Measurements from ENCODE around the gene ANO10. TPM values are rescaled to one million over a fixed set of nuclear protein-coding genes. Genes with fewer than 3 reads are reported as not detected.
"Not testable (repeated sequence)": the region's sequence is repeated elsewhere in the genome, so short reads cannot be mapped to it uniquely, and the experiment has no call there.

Gene ANO10
- total RNA-seq, 2 experiments from 2014 or later, result 10.8 to 11.8 TPM

DNA sequence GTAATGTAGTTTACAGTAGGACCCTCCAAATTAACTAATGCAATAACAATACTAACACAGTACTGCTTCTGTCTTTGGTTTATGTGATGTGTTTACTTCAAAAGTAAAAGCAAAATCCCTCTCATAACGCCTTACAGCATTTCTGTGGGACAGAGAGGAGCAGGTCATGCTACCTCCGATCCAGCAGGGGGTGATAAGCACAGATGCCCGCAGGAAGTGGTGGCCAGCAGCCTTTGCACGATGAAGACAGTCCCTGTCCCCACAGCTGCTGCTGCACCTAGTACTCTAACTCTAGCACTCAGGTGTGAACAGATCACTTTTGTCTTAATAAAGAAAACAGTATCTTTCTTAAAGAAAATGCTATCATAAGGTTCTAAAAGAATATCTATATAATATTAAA is 38.3 kb downstream of the ANO10 start:
- Mint-ChIP-seq H3K36me3 (peaks cover 2% of the 10 kb centered on the region), H3K9me3 (no peaks in the 10 kb centered on the region), H3K27ac (no peak overlapping the region), H3K4me3 (no peak overlapping the region), H3K4me1 (peaks cover 12% of the 10 kb centered on the region), H3K27me3 (no peaks in the 10 kb centered on the region)
- POLR2A ChIA-PET, result no interaction called here
- DNase-seq, result no peak
- ATAC-seq (ENCODE audit: low read depth), result no peak

DNA sequence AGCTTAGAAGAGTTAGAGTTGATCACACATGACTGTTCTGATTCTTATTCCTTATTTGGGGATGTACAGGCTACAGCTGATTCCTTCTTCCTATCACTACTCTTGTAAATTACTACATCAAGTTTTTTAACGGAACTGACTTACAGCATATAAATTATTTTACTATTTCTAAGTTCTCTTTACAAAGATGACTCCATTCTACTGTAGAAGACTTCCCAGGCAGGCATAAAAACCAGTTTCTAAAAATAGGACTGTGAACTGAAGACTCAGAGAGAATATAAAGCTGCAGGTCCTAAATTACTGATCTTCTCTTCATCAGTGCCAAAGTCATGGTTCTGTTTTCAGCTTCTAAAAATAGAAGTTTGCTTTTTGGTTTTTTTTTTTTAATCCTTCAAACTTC is 38.9 kb downstream of the ANO10 start:
- POLR2A ChIA-PET, result no interaction called here
- Mint-ChIP-seq H3K27me3 (no peaks in the 10 kb centered on the region), H3K36me3 (peaks cover 2% of the 10 kb centered on the region), H3K4me3 (no peak overlapping the region), H3K9me3 (no peaks in the 10 kb centered on the region), H3K27ac (peak overlapping the region; percentile 26), H3K4me1 (peaks cover 12% of the 10 kb centered on the region)
- ATAC-seq (ENCODE audit: low read depth), result no peak
- DNase-seq, result no peak

DNA sequence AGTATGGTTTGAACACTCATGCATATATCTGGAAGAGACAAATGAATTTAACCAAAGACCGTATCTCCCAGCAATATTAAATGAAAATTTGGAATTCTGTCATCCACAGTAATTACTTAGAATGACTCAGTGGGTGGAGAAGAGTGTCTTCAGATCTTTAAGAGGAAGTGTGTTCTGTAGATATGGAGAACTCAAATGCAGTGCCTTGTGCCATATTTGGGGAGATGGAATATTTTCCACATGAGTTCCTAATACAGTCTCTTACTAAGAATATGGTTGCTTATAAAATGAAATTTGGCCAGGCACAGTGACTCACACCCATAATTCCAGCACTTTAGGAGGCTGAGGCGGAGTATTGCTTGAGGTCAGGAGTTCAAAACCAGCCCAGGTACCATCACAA is 40.5 kb downstream of the ANO10 start:
- no peak overlapping the region for H3K4me3 Mint-ChIP-seq
- no peaks in the 10 kb centered on the region for H3K27me3 Mint-ChIP-seq
- no peak for DNase-seq
- no peak for ATAC-seq (ENCODE audit: low read depth)
- POLR2A ChIA-PET, result no interaction called here
- H3K36me3 Mint-ChIP-seq, result peaks cover 3% of the 10 kb centered on the region
- H3K27ac Mint-ChIP-seq, result no peak overlapping the region
- H3K9me3 Mint-ChIP-seq, result no peaks in the 10 kb centered on the region
- peaks cover 12% of the 10 kb centered on the region for H3K4me1 Mint-ChIP-seq

DNA sequence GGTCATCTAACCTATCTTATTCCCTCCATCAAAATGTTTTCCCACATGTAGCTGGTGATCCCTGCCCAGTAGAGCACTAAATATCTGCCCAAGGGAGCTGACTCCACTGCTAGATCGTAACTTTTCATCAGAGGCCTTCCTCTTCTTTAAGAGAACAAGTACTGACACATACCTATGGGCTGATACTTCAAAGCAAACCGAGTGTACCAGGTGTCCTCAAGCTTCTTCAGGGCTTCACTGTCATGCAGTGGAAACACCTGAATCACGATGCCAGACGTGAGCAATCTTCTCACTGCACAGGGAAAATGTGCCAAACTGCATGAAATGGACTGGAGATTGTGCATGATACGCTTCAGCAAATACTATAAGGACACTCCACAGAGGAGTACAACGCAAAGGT is 41.6 kb downstream of the ANO10 start:
- Mint-ChIP-seq H3K36me3 (peaks cover 3% of the 10 kb centered on the region), H3K27me3 (no peaks in the 10 kb centered on the region), H3K4me3 (no peak overlapping the region), H3K9me3 (no peaks in the 10 kb centered on the region), H3K27ac (no peak overlapping the region), H3K4me1 (peaks cover 12% of the 10 kb centered on the region)
- DNase-seq, result no peak
- POLR2A ChIA-PET, result no interaction called here
- ATAC-seq (ENCODE audit: low read depth), result no peak

DNA sequence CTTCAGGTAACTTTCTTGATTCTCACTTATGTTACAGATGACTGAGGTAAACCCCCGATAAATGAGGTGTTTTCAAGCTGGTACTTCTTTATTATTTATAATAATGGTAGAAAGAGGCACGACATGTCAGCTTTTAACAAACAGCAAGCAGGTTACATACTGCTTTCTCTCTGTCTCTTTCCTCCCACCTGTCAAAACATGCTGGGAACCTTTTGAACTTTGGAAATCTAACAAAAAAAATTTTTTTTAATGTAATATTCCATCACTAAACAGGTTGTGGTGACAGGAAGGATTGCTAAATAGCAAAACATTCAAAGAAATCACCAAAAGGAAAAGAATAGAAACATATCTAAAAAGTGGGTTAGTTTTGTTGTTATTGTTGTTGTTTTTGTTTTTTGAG is 48.2 kb downstream of the ANO10 start:
- ATAC-seq (ENCODE audit: low read depth), result no peak
- Mint-ChIP-seq H3K4me3 (no peak overlapping the region), H3K27me3 (no peaks in the 10 kb centered on the region), H3K9me3 (no peaks in the 10 kb centered on the region), H3K27ac (no peak overlapping the region), H3K36me3 (peaks cover 2% of the 10 kb centered on the region), H3K4me1 (no peaks in the 10 kb centered on the region)
- POLR2A ChIA-PET, result no interaction called here
- DNase-seq, result no peak

DNA sequence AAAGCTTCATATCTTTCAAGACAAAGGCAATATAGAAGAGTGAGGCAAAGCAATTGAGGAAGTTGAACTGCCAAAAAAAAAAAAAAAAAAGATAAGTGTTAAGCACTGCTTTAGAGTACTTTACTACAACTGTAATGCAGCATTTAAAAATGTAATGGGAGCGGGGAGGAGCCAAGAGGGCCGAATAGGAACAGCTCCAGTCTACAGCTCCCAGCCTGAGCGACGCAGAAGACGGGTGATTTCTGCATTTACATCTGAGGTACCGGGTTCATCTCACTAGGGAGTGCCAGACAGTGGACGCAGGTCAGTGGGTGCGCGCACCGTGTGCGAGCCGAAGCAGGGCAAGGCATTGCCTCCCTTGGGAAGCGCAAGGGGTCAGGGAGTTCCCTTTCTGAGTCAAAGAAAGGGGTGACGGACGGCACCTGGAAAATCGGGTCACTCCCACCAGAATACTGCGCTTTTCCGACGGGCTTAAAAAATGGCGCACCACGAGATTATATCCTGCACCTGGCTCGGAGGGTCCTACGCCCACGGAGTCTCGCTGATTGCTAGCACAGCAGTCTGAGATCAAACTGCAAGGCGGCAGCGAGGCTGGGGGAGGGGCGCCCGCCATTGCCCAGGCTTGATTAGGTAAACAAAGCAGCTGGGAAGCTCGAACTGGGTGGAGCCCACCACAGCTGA is 56.0 kb downstream of the ANO10 start:
- POLR2A ChIA-PET, H3K9me3 Mint-ChIP-seq, H3K36me3 Mint-ChIP-seq: not testable (repeated sequence)

DNA sequence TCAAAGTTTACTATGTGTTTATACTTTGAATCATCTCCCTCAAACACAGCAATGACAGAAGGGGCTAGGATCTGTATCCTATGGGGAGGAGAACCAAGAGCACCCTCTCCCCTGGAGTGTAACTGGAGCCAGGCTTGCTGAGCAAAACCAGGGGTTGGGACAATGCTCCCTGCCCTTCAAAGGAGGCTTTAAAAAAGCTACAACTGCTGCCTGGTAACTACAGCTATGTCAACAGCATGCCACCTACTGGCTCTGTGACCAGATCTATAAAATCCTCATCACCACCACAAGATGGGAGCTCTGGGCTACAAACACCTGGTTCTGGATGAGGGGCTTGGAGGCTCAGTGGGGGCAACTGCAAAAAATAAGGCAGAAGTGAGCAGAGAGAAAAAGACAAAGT is 61.9 kb downstream of the ANO10 start:
- Mint-ChIP-seq H3K27me3 (no peaks in the 10 kb centered on the region), H3K36me3 (peaks cover 5% of the 10 kb centered on the region), H3K9me3 (no peaks in the 10 kb centered on the region), H3K4me1 (no peaks in the 10 kb centered on the region), H3K27ac (no peak overlapping the region), H3K4me3 (no peak overlapping the region)
- no peak for DNase-seq
- no peak for ATAC-seq (ENCODE audit: low read depth)
- POLR2A ChIA-PET, result no interaction called here

More for the DNA sequence above, 56.0 kb downstream of the ANO10 start:
- not testable (repeated sequence) for H3K27me3 Mint-ChIP-seq; H3K27ac Mint-ChIP-seq; H3K4me3 Mint-ChIP-seq; DNase-seq; ATAC-seq (ENCODE audit: low read depth); H3K4me1 Mint-ChIP-seq

DNA sequence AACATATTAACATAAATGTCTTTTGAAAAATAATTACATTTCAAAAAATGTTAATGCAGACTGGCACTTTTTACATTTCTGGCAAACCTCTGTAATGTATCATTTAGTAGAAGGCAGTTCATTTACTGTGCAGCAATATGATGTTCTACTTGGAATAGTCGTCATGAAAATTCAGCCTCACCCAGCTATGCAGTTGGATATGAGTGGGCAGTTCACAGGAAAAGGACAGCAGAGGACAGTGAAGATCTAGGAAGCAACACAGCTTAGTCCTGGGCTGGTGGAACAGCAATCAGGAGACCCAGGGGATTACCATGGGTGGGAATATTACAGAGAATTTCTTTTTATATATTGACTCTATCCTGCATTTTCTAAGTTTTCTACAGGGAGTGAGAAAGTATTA is 63.6 kb downstream of the ANO10 start:
- H3K9me3 Mint-ChIP-seq, result no peaks in the 10 kb centered on the region
- POLR2A ChIA-PET, result no interaction called here
- no peak for DNase-seq
- H3K27me3 Mint-ChIP-seq, result no peaks in the 10 kb centered on the region
- H3K4me1 Mint-ChIP-seq, result no peaks in the 10 kb centered on the region
- H3K36me3 Mint-ChIP-seq, result peaks cover 8% of the 10 kb centered on the region
- no peak for ATAC-seq (ENCODE audit: low read depth)
- H3K27ac Mint-ChIP-seq, result no peak overlapping the region
- no peak overlapping the region for H3K4me3 Mint-ChIP-seq

DNA sequence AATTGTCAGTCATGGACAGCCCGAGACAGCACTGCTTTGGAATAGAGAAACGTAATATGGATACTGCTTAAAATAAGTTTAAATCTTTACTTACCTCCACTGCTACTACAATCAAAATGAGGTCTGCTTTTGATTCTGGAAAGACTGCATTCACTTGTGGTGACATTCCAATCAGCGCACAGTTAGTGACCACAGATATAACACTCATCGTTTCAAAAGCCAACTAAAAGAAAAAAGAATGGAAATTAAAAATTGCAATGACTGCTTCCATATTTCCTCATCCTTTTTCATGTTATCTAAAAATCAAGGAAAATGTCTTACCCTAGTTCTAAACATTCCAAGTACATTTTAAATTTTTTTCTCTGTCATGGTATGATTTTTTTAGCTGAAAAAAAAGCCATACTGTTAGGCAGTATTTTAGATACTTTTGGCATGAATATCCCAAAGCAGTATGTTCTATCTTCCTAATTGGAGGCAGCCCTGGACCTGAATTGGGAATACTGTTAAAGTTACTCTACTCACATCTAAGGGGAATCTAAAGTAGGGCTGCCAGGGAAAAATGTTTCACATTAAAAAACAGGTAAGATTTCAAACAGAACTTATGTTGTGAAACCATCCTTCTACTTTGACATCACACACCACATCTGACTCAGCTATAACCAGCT is 72.1 kb downstream of the ANO10 start:
- H3K4me3 Mint-ChIP-seq, result no peak overlapping the region
- no peak for ATAC-seq (ENCODE audit: low read depth)
- DNase-seq, result no peak
- POLR2A ChIA-PET, result no interaction called here
- no peaks in the 10 kb centered on the region for H3K4me1 Mint-ChIP-seq
- no peaks in the 10 kb centered on the region for H3K27me3 Mint-ChIP-seq
- H3K36me3 Mint-ChIP-seq, result peaks cover 3% of the 10 kb centered on the region
- H3K9me3 Mint-ChIP-seq, result no peaks in the 10 kb centered on the region
- H3K27ac Mint-ChIP-seq, result no peak overlapping the region

DNA sequence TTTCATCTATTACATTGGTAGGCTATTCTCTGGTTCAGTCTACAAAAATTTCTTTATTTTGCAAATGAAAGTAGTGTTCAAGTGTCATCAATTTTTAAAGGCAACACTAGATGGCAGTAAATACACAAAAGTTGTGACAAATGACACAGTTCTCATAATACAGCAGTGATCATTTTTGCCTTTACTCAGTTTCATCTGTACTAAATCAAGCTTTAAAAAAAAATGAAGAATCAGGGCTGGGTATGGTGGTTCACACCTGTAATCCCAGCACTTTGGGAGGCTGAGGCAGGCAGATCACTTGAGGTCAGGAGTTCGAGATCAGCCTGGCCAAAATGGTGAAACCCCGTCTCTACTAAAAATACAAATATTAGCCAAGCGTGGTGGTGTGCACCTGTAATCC is 77.5 kb downstream of the ANO10 start:
- not testable (repeated sequence) for H3K27me3 Mint-ChIP-seq; H3K9me3 Mint-ChIP-seq; ATAC-seq (ENCODE audit: low read depth); H3K27ac Mint-ChIP-seq; DNase-seq; H3K36me3 Mint-ChIP-seq; H3K4me1 Mint-ChIP-seq; H3K4me3 Mint-ChIP-seq
- POLR2A ChIA-PET, result interaction anchor here (0.6 kb wide), 1 partner anchor 776 kb away, joined by 3 read pairs; no protein-coding TSS in a partner anchor

DNA sequence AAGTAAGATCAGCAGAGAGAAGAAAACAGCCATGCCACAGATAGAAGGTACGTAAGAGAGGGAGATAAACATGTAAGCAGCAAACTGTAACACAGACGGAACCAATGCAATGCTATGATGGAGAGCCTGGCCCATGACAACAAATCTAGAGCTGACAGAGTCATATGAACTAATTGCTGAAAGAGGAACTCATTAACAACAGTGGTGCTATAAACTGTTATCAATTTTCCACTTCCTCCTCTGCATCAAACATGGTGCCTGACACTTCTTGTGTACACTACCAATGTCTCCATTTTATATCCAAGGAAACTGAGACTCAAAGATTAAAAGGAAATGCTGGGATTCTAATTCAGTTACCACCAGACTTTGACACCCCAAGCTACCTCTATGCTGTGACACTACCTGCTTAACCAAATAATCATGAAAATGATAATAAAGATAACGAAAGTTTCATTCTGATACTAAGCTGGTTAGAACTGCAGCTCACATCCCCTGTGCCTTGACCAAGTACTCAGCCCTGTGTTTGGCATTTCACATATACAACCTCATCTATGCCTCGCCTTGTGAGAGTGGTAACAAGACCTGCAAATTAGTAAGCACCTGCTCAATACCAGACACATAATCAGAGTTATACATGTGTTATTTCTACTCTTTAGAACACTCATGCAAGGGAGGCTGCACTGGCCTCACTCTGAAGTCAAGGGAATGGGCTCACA is 79.3 kb downstream of the ANO10 start:
- DNase-seq (no peak), ATAC-seq (ENCODE audit: low read depth) (no peak)
- no peak overlapping the region for H3K4me3 Mint-ChIP-seq
- no peaks in the 10 kb centered on the region for H3K36me3 Mint-ChIP-seq
- no peaks in the 10 kb centered on the region for H3K27me3 Mint-ChIP-seq
- H3K27ac Mint-ChIP-seq, result no peak overlapping the region
- no peaks in the 10 kb centered on the region for H3K4me1 Mint-ChIP-seq
- POLR2A ChIA-PET, result no interaction called here
- no peaks in the 10 kb centered on the region for H3K9me3 Mint-ChIP-seq

DNA sequence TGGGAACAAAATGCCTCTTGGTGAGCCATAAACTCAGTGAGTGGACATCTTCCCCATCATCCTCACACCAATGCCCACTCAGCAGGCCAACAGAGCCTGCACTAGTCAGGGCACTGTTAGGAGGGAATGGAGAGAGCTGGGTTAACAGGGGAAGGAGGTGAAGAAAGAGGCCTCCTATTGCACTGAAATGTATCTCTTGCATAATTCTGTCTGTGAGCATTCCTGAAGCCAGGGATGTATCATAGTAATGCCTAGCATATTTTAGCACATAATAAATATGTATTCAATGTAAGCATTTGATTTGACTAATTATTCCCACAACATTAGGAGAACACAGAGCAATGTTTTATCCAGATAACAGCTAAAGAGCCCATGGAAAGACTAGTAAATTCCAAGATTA is 81.2 kb downstream of the ANO10 start:
- no peak for DNase-seq
- no peaks in the 10 kb centered on the region for H3K4me1 Mint-ChIP-seq
- H3K27ac Mint-ChIP-seq, result no peak overlapping the region
- no peaks in the 10 kb centered on the region for H3K9me3 Mint-ChIP-seq
- H3K36me3 Mint-ChIP-seq, result peaks cover 2% of the 10 kb centered on the region
- ATAC-seq (ENCODE audit: low read depth), result no peak
- POLR2A ChIA-PET, result no interaction called here
- H3K27me3 Mint-ChIP-seq, result no peaks in the 10 kb centered on the region
- no peak overlapping the region for H3K4me3 Mint-ChIP-seq

DNA sequence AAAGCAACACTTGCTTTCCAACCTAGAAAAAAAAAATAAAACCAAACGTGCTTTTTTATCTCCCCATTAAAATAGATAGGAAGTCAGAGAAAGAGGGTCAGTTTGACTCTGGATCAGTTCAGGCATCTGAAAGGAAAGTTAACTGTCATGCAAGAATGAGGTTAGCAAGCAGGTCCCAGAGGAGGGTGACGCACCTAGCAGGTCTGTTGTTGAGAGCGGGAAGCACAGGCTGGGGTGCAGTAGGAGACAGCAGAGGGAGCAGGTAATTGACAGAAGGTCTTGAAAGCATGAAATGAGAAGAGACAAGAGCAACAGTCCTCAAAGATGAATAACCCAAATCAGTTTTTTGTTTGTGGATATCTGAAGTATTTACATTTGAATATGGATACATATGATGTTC is 82.5 kb downstream of the ANO10 start:
- Mint-ChIP-seq H3K27me3 (no peaks in the 10 kb centered on the region), H3K4me3 (no peak overlapping the region), H3K36me3 (peaks cover 2% of the 10 kb centered on the region), H3K4me1 (no peaks in the 10 kb centered on the region), H3K27ac (no peak overlapping the region), H3K9me3 (no peaks in the 10 kb centered on the region)
- POLR2A ChIA-PET, result no interaction called here
- ATAC-seq (ENCODE audit: low read depth) (no peak), DNase-seq (no peak)

DNA sequence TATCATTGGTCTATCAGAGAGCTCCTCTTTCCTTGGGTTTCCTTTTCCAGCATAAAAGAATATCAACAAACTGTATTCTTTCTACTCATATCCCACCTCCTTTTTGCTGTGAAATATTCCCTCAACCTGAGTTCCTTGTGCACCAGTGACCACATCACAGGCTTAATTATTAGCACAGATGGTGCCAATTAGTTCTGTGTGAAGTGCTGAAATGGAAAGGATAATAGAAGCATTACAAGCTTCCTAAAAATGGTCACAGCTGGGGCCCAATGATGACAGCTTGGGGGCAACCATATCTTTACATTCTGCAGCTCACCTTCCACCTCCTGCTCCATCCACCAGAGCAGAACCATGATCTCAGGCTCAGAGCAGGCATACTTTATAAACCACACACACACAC is 84.6 kb downstream of the ANO10 start:
- POLR2A ChIA-PET, result no interaction called here
- no peaks in the 10 kb centered on the region for H3K9me3 Mint-ChIP-seq
- no peak overlapping the region for H3K27ac Mint-ChIP-seq
- no peaks in the 10 kb centered on the region for H3K27me3 Mint-ChIP-seq
- no peak for DNase-seq
- ATAC-seq (ENCODE audit: low read depth), result no peak
- H3K4me3 Mint-ChIP-seq, result no peak overlapping the region
- no peaks in the 10 kb centered on the region for H3K4me1 Mint-ChIP-seq
- peaks cover 2% of the 10 kb centered on the region for H3K36me3 Mint-ChIP-seq
